H1 (cell line): ENCODE measurements around the gene PNMA1. TPM values are rescaled to one million over a fixed set of nuclear protein-coding genes. Genes with fewer than 3 reads are reported as not detected.

Experiments
- CTCF ChIA-PET: fragments of 300-600 bp; sonication (Branson Sonifier 250); formaldehyde crosslinking; loops from one replicate; lab custom pipeline; 2021; ENCODE audit not compliant: partially characterized antibody; lab: Charles Lee
- POLR2A ChIA-PET: fragments of 300-600 bp; sonication (Branson Sonifier 250); formaldehyde crosslinking; loops from one replicate; lab custom pipeline; 2021; ENCODE audit warnings: inconsistent platforms; ENCODE audit not compliant: partially characterized antibody; lab: Charles Lee
- DNase-seq, 2 experiments: peaks; one replicate each; pipeline versions ENCODE4 v3.0.0 to v3.0.0-alpha.2; 2010 to 2022; ENCODE audit warnings: low spot score in 2 of 2, low read depth in 1 of 2, mixed read lengths in 1 of 2
- FAIRE-seq: peaks from 2 replicates; lab custom pipeline; 2011; peaks lifted over from hg19 to GRCh38; lab: Jason Lieb, UNC
- H2AFZ ChIP-seq: 2 replicates; pipeline ENCODE4 v1.8.1; 2012; ENCODE audit warnings: low read length, inconsistent platforms
- H2AK5ac ChIP-seq: 2 replicates; pipeline ENCODE4 v1.6.1; 2013; ENCODE audit warnings: low read depth, low read length
- H2BK120ac ChIP-seq: replicated peaks from 2 replicates; pipeline ENCODE3; 2013; ENCODE audit warnings: low read depth, low read length, inconsistent platforms
- H2BK12ac ChIP-seq: 2 replicates; pipeline ENCODE4 v1.6.1; 2013; ENCODE audit warnings: low read depth, low read length
- H2BK15ac ChIP-seq: 2 replicates; pipeline ENCODE4 v1.6.1; 2013; ENCODE audit warnings: low read length
- H2BK20ac ChIP-seq: 2 replicates; pipeline ENCODE4 v1.6.1; 2013; ENCODE audit warnings: low read length
- H2BK5ac ChIP-seq: 2 replicates; pipeline ENCODE4 v1.6.1; 2013; ENCODE audit warnings: low read depth, low read length
- H3K14ac ChIP-seq: 2 replicates; pipeline ENCODE4 v1.6.1; 2013; ENCODE audit warnings: inconsistent platforms; ENCODE audit not compliant: insufficient read length
- H3K18ac ChIP-seq: 2 replicates; pipeline ENCODE4 v1.6.1; 2013; ENCODE audit warnings: low read length; ENCODE audit errors: extremely low read depth
- H3K23ac ChIP-seq: 2 replicates; pipeline ENCODE4 v1.6.1; 2013; ENCODE audit warnings: inconsistent platforms; ENCODE audit not compliant: insufficient read length
- H3K23me2 ChIP-seq: 2 replicates; pipeline ENCODE4 v1.6.1; 2013; ENCODE audit warnings: low read depth, low read length
- H3K27ac ChIP-seq: 2 replicates; pipeline ENCODE4 v1.6.1; 2011; ENCODE audit warnings: low read depth, low read length, inconsistent platforms
- H3K27me3 ChIP-seq, 4 experiments: replicated peaks in 1 of 4; 1 replicate in 1 of 4; 2 replicates in 3 of 4; pipeline versions ENCODE4 v1.6.1 to v1.8.1; 2011 to 2013; ENCODE audit warnings: low read length in 3 of 4, mild to moderate bottlenecking in 3 of 4, inconsistent platforms in 2 of 4, mixed read lengths in 2 of 4, moderate library complexity in 1 of 4; ENCODE audit not compliant: control insufficient read depth in 3 of 4, insufficient read depth in 3 of 4; ENCODE audit errors: extremely low read depth in 1 of 4
- H3K36me3 ChIP-seq, 4 experiments: 2 replicates each; pipeline versions ENCODE4 v1.6.1 to v1.8.1; 2011 to 2013; ENCODE audit warnings: mild to moderate bottlenecking in 4 of 4, low read length in 3 of 4, moderate library complexity in 2 of 4, control low read depth in 1 of 4, inconsistent platforms in 1 of 4; ENCODE audit not compliant: insufficient read depth in 4 of 4, control insufficient read depth in 2 of 4
- H3K4ac ChIP-seq: replicated peaks from 2 replicates; pipeline ENCODE3; 2013; ENCODE audit warnings: low read length, low read depth, mixed read lengths, inconsistent platforms; ENCODE audit not compliant: insufficient read length
- H3K4me1 ChIP-seq, 4 experiments: replicated peaks in 1 of 4; 1 replicate in 1 of 4; 2 replicates in 3 of 4; pipeline versions ENCODE4 v1.6.1 to v1.8.1; 2011 to 2013; ENCODE audit warnings: low read length in 3 of 4, inconsistent platforms in 2 of 4, mixed read lengths in 1 of 4; ENCODE audit not compliant: insufficient read depth in 4 of 4, control insufficient read depth in 3 of 4
- H3K4me2 ChIP-seq, 2 experiments: 2 replicates each; pipeline versions ENCODE4 v1.6.1 to v1.8.1; 2011 to 2013; ENCODE audit warnings: low read depth in 2 of 2, low read length in 2 of 2, control low read depth in 1 of 2, inconsistent platforms in 1 of 2, mild to moderate bottlenecking in 1 of 2; ENCODE audit not compliant: insufficient read depth in 1 of 2
- H3K4me3 ChIP-seq, 4 experiments: fragments of 200-600, 300-600 bp in 1 of 4; sonication (generic), shearing (Covaris generic), sonication (Bioruptor Twin) in 1 of 4; 2 replicates each; pipeline versions ENCODE4 v1.5.1 to v1.8.1; 2011 to 2016; ENCODE audit warnings: low read length in 4 of 4, low read depth in 3 of 4, control low read depth in 2 of 4, inconsistent platforms in 2 of 4, mild to moderate bottlenecking in 2 of 4, mixed read lengths in 1 of 4, moderate library complexity in 1 of 4; ENCODE audit not compliant: insufficient read depth in 2 of 4; ENCODE audit errors: extremely low read depth in 1 of 4
- H3K56ac ChIP-seq: replicated peaks from 2 replicates; pipeline ENCODE3; 2013; ENCODE audit warnings: low read depth, mild to moderate bottlenecking, mixed read lengths, low read length, inconsistent platforms; ENCODE audit not compliant: insufficient read length
- H3K79me1 ChIP-seq: 2 replicates; pipeline ENCODE4 v1.6.1; 2013; ENCODE audit warnings: low read depth, low read length, control low read depth
- H3K79me2 ChIP-seq, 2 experiments: 2 replicates each; pipeline versions ENCODE4 v1.6.1 to v1.8.1; 2012 to 2013; ENCODE audit warnings: low read length in 2 of 2, mild to moderate bottlenecking in 2 of 2, inconsistent platforms in 1 of 2; ENCODE audit not compliant: insufficient read depth in 2 of 2, control insufficient read depth in 1 of 2
- H3K9ac ChIP-seq, 4 experiments: replicated peaks in 1 of 4; 1 replicate in 1 of 4; 2 replicates in 3 of 4; pipeline versions ENCODE4 v1.6.1 to v1.8.1; 2011 to 2013; ENCODE audit warnings: low read depth in 3 of 4, low read length in 3 of 4, control low read depth in 2 of 4, mild to moderate bottlenecking in 2 of 4, moderate library complexity in 2 of 4, inconsistent platforms in 1 of 4; ENCODE audit errors: extremely low read depth in 1 of 4
- H3K9me3 ChIP-seq, 2 experiments: 2 replicates each; pipeline versions ENCODE4 v1.6.1 to v1.8.1; 2012 to 2013; ENCODE audit warnings: mild to moderate bottlenecking in 2 of 2, moderate library complexity in 2 of 2, control low read depth in 1 of 2, inconsistent platforms in 1 of 2, low read depth in 1 of 2, low read length in 1 of 2, mixed read lengths in 1 of 2; ENCODE audit not compliant: insufficient read depth in 2 of 2
- H4K20me1 ChIP-seq, 2 experiments: replicated peaks in 1 of 2; 2 replicates each; pipeline versions ENCODE3 to v1.8.1; 2011 to 2013; ENCODE audit warnings: inconsistent platforms in 2 of 2, low read length in 2 of 2, mild to moderate bottlenecking in 1 of 2; ENCODE audit not compliant: insufficient read depth in 2 of 2, control insufficient read depth in 1 of 2
- H4K5ac ChIP-seq: 2 replicates; pipeline ENCODE4 v1.6.1; 2013; ENCODE audit warnings: low read length, low read depth, mixed read lengths, inconsistent platforms; ENCODE audit not compliant: insufficient read length
- H4K8ac ChIP-seq: 2 replicates; pipeline ENCODE4 v1.8.0; 2013; ENCODE audit warnings: mild to moderate bottlenecking, moderate library complexity, low read length, inconsistent platforms; ENCODE audit not compliant: insufficient read depth; ENCODE audit errors: extremely low read depth
- H4K91ac ChIP-seq: replicated peaks from 2 replicates; pipeline ENCODE3; 2013; ENCODE audit warnings: low read length, mixed read lengths, inconsistent platforms; ENCODE audit not compliant: insufficient read length
- MAFK ChIP-seq: IDR thresholded peaks from 2 replicates; pipeline ENCODE4 v1.6.1; 2012; ENCODE audit warnings: low read depth, mild to moderate bottlenecking, improper control_type of control experiment, low read length
- RXRA ChIP-seq: IDR thresholded peaks from 2 replicates; pipeline ENCODE4 v1.6.1; 2011; ENCODE audit warnings: low read depth, mild to moderate bottlenecking, low read length, moderate library complexity; ENCODE audit not compliant: insufficient read depth
- WGBS, 2 experiments: shearing (Covaris generic) in 1 of 2; methylation state at CpG; one replicate each; pipeline versions ENCODE4 v1.1.6 to v1.1.7; 2013 to 2015; ENCODE audit warnings: low lambda C conversion rate in 2 of 2, mixed read lengths in 2 of 2, inconsistent platforms in 1 of 2, low coverage in 1 of 2, missing lambda C conversion rate in 1 of 2; ENCODE audit not compliant: insufficient replicate concordance in 2 of 2, insufficient coverage in 1 of 2, insufficient read length in 1 of 2; ENCODE audit errors: extremely low coverage in 1 of 2, missing lambda C conversion rate in 1 of 2; 5-methylcytosine and 5-hydroxymethylcytosine counted together
- polyA plus RNA-seq, 7 experiments: library from polyadenylated mRNA; depleted of rRNA in 3 of 7; stranded (reverse) in 5 of 7; unstranded in 2 of 7; fragments of >200 nt in 5 of 7; fragments of 200-250 nt in 2 of 7; gene quantifications; 1 replicate in 5 of 7; 2 replicates in 1 of 7; 4 replicates in 1 of 7; pipeline versions ENCODE4 v1.2.1 to v1.2.3, GENCODE V29; 2011 to 2013; ENCODE audit warnings: missing spikeins in 2 of 7, mixed read lengths in 2 of 7
- total RNA-seq: library from RNA; stranded (reverse); fragmentation: NEBNext Ultra II Directional; extraction: Animal tissue kit (Norgen Biotek cat#: 25700); gene quantifications from 2 replicates; pipeline ENCODE4 v1.2.1, GENCODE V29; 2021

PNMA1 gene
- total and polyA plus RNA-seq, 2 of the 8 experiments (the other 6 are each of a cell fraction or from before 2014, with no cell fraction given) = 15.8 to 52.7 TPM

DNA sequence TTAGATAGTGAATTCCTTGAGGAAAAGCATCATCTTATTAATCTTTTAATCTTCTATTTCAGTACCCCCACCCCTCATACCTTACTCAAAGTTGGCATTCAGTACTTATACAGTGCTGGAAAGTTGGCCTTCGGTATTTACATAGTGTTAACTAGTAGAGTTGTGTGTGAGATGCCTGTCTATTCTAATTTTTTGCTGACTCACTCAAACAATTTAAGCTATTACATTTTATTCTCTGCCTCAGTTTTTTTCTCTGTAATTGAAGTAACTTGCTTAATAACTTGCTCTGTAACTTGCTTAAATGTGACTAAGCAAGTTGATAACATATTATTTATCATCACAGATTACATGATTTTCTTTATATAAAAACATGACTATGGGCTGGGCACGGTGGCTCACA, 49.1 kb downstream of the PNMA1 start:
- H4K8ac ChIP-seq = no peak overlapping the region
- TF ChIP-seq RXRA = no peak
- TF ChIP-seq MAFK = 0 out of 2 replicates have a peak, but pooled peaks have one; percentile 25
- H3K18ac ChIP-seq = no peak overlapping the region
- H4K20me1 ChIP-seq = no peaks in the 10 kb centered on the region
- H3K56ac ChIP-seq = no peak overlapping the region
- H3K4me3 ChIP-seq = no peak overlapping the region
- POLR2A ChIA-PET = interaction anchor here (0.7 kb wide), 1 partner anchor 252 kb away, joined by 3 read pairs; no protein-coding TSS in a partner anchor
- FAIRE-seq (no peak), DNase-seq (no peak)
- 91% methylated on average over 2 of the region's 2 CpGs; no CpG with 5 or more reads in 1 of the 2 experiments for WGBS, 2 experiments
- H3K9me3 ChIP-seq = no peaks in the 10 kb centered on the region
- H3K14ac ChIP-seq = no peak overlapping the region
- H3K79me2 ChIP-seq = no peaks in the 10 kb centered on the region
- no peaks in the 10 kb centered on the region for H3K23me2 ChIP-seq
- no peak overlapping the region for H2BK120ac ChIP-seq
- H4K5ac ChIP-seq = no peak overlapping the region
- no peak overlapping the region for H3K9ac ChIP-seq
- H2AFZ ChIP-seq = no peak overlapping the region
- H3K79me1 ChIP-seq = no peaks in the 10 kb centered on the region
- no peak overlapping the region for H3K4ac ChIP-seq
- CTCF ChIA-PET = interaction anchor here (0.7 to 1.3 kb wide), 3 partner anchors 9 to 68 kb away, joined by 3 to 5 read pairs (median 3); no protein-coding TSS in a partner anchor
- H3K27me3 ChIP-seq = no peaks in the 10 kb centered on the region
- no peaks in the 10 kb centered on the region; a peak in 1 of 8 replicates for H3K36me3 ChIP-seq
- H2BK5ac ChIP-seq = no peak overlapping the region
- H3K4me2 ChIP-seq = no peak overlapping the region
- H3K27ac ChIP-seq = no peak overlapping the region
- H2AK5ac ChIP-seq = no peak overlapping the region
- no peak overlapping the region for H2BK15ac ChIP-seq
- H2BK12ac ChIP-seq = no peak overlapping the region
- H4K91ac ChIP-seq = no peak overlapping the region
- H3K4me1 ChIP-seq = no peaks in the 10 kb centered on the region
- H2BK20ac ChIP-seq = no peak overlapping the region
- no peak overlapping the region for H3K23ac ChIP-seq
